BJ (cell line): ENCODE measurements around the gene CDK15. TPM values are rescaled to one million over a fixed set of nuclear protein-coding genes. Genes with fewer than 3 reads are reported as not detected.

Experiments used
- CTCF ChIA-PET: fragments of 350-600 bp; formaldehyde crosslinking; extraction: SDS; loops from one replicate; lab custom pipeline; 2021; ENCODE audit warnings: antibody characterized with exemption, inconsistent platforms; lab: Yijun Ruan, JAX
- POLR2A ChIA-PET: fragments of 300-600 bp; sonication (Branson Sonifier 250); formaldehyde crosslinking; extraction: SDS; loops from one replicate; lab custom pipeline; 2021; ENCODE audit warnings: antibody characterized with exemption; lab: Charles Lee
- DNase-seq: peaks from one replicate; pipeline ENCODE4 v3.0.0-alpha.2; 2011; ENCODE audit warnings: low read depth
- H3K27me3 ChIP-seq: 2 replicates; pipeline ENCODE4 v1.6.0; 2011; ENCODE audit warnings: low read length; ENCODE audit not compliant: control insufficient read depth, insufficient read depth
- H3K36me3 ChIP-seq: 2 replicates; pipeline ENCODE4 v1.5.1; 2011; ENCODE audit warnings: low read length; ENCODE audit not compliant: control insufficient read depth, insufficient read depth
- H3K4me3 ChIP-seq: 2 replicates; pipeline ENCODE4 v1.5.1; 2011; ENCODE audit warnings: low read depth, mild to moderate bottlenecking, control low read depth, low read length
- CTCF ChIP-seq: IDR thresholded peaks from 2 replicates; pipeline ENCODE4 v1.5.1; 2011; ENCODE audit warnings: low read depth, mild to moderate bottlenecking, control low read depth, inconsistent platforms, low read length, moderate library complexity; ENCODE audit not compliant: insufficient read depth
- polyA plus RNA-seq: library from polyadenylated mRNA; depleted of rRNA; stranded (reverse); fragments of >200 nt; gene quantifications from 2 replicates; pipeline ENCODE4 v1.2.3, GENCODE V29; 2011

The CDK15 gene
- polyA plus RNA-seq, 1 experiment: 8.2 TPM

GRCh38 chr2:201765799-201766198 lies 40.5 kb upstream of the CDK15 start:
- Histone ChIP-seq H3K27me3 (no peaks in the 10 kb centered on the region), H3K4me3 (no peak overlapping the region), H3K36me3 (peaks cover 14% of the 10 kb centered on the region)
- TF ChIP-seq CTCF: no peak
- ChIA-PET POLR2A (interaction anchor here (0.6 kb wide), 2 partner anchors 11 to 456 kb away, joined by 3 read pairs; no protein-coding TSS in a partner anchor), CTCF (interaction anchor here (1.4 kb wide), 1 partner anchor 28 kb away, joined by 3 read pairs; no protein-coding TSS in a partner anchor)
- no peak for DNase-seq

GRCh38 chr2:201768918-201769317 lies 37.4 kb upstream of the CDK15 start:
- POLR2A ChIA-PET: interaction anchor here (0.7 to 1.0 kb wide), 2 partner anchors 12 to 76 kb away, joined by 7 to 11 read pairs; partner anchors contain the start of gene ALS2

GRCh38 chr2:201769666-201770373 lies 36.5 kb upstream of the CDK15 start:
- no peaks in the 10 kb centered on the region for H3K27me3 ChIP-seq
- H3K36me3 ChIP-seq: no peaks in the 10 kb centered on the region
- no peak overlapping the region for H3K4me3 ChIP-seq
- POLR2A ChIA-PET: interaction anchor here (1.0 kb wide), 1 partner anchor 11 kb away, joined by 11 read pairs; the partner anchor contains the start of gene ALS2
- no peak for TF ChIP-seq CTCF
- CTCF ChIA-PET: no interaction called here
- no peak for DNase-seq

More at GRCh38 chr2:201768918-201769317, 37.4 kb upstream of the CDK15 start:
- Histone ChIP-seq H3K4me3 (no peak overlapping the region), H3K36me3 (no peaks in the 10 kb centered on the region), H3K27me3 (no peaks in the 10 kb centered on the region)
- TF ChIP-seq CTCF: no peak
- CTCF ChIA-PET: no interaction called here
- DNase-seq: no peak

- Histone ChIP-seq H3K27me3 (no peaks in the 10 kb centered on the region), H3K4me3 (no peak overlapping the region), H3K36me3 (no peaks in the 10 kb centered on the region; the same call in 1 of the 2 replicates)
- ChIA-PET CTCF (no interaction called here), POLR2A (no interaction called here)
- no peak for DNase-seq
- TF ChIP-seq CTCF: no peak
Observed at GRCh38 chr2:201773990-201774389, 32.3 kb upstream of the CDK15 start.

GRCh38 chr2:201774546-201774945 lies 31.8 kb upstream of the CDK15 start:
- POLR2A ChIA-PET: no interaction called here
- TF ChIP-seq CTCF: no peak
- H3K4me3 ChIP-seq: no peak overlapping the region
- CTCF ChIA-PET: no interaction called here
- H3K27me3 ChIP-seq: no peaks in the 10 kb centered on the region
- DNase-seq: no peak
- no peaks in the 10 kb centered on the region; the same call in 1 of the 2 replicates for H3K36me3 ChIP-seq
